Pulmonary artery endothelial cell (primary cell): ENCODE measurements around the gene SORCS1. TPM values are rescaled to one million over a fixed set of nuclear protein-coding genes. Genes with fewer than 3 reads are reported as not detected.

Experiments
- DNase-seq: peaks from one replicate; pipeline ENCODE4 v3.0.0-alpha.2; 2011; ENCODE audit warnings: low read depth, low spot score
- total RNA-seq: library from RNA; depleted of rRNA; stranded (reverse); fragments of >200 nt; gene quantifications from 2 replicates; pipeline ENCODE4 v1.2.3, GENCODE V29; 2014

SORCS1 gene
- total RNA-seq, 1 donor from 2014 or later, result not detected

- no peak for DNase-seq
These were observed 402.6 kb downstream of the SORCS1 start for GRCh38 chr10:106761906-106762305.

DNA sequence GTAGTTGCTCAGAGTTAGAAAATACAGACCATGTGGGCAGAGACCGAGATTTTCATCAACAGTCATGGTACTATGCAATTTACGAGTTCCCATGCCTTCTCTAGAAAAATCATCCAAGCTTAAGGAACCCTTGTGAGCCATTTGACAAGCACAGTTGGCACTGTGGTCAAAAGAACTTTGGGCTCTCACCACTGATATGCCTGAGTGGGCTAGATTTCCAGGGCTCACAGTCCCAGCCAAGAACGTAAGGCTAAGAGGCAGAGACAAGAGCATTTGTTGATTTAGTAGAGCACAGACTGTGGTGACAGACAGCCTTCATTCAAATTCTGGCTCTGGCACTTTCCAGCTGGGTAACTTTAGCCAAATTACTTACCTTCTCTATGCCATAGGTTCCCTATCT lies 407.0 kb downstream of the SORCS1 start:
- DNase-seq, result no peak

GRCh38 chr10:106751091-106751490 lies 413.4 kb downstream of the SORCS1 start:
- DNase-seq, result no peak

- DNase-seq, result no peak
These were observed 417.6 kb downstream of the SORCS1 start for GRCh38 chr10:106746868-106747267.

DNA sequence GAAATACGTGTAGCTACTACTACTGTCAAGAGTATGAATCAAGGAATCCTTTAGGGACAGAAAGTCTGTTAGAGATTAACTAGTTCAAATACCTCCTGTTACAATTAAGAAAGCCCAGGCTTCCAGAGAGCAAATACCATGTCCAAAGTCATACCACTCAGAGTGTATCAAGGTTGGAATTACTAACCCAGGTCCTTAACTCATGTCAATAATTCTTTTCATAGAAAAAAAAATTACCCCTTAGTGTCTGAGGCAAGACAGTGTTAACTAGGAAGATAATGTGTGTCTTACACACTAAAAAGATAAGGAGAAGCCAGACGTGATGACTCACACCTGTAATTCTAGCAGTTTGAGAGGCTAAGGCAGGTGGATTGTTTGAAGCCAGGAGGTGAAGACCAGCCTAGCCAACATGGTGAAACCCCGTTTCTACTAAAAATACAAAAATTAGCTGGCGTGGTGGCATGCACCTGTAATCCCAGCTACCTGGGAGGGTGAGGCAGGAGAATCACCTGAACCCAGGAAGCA lies 423.4 kb downstream of the SORCS1 start:
- DNase-seq, result no peak

DNA sequence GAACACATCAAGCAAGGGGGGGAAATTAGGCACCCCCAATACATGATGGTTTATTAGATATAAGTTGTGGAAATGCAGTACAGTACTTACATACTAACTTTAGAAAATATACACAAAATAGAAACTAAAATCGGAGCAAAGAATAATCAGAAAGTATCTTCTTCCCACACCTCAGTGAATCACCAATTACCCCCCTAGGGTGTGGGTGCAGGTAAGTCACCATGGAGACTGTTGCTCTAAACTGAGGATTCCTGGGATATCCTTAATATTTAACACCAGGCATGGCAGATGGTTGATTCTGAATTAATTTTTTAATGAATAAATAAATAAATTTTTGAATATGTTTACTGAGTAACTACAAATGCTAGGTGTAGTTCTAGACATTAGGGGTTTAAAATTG lies 424.4 kb downstream of the SORCS1 start:
- DNase-seq, result no peak

- DNase-seq, result no peak
These were observed 430.3 kb downstream of the SORCS1 start for GRCh38 chr10:106734220-106734619.

DNA sequence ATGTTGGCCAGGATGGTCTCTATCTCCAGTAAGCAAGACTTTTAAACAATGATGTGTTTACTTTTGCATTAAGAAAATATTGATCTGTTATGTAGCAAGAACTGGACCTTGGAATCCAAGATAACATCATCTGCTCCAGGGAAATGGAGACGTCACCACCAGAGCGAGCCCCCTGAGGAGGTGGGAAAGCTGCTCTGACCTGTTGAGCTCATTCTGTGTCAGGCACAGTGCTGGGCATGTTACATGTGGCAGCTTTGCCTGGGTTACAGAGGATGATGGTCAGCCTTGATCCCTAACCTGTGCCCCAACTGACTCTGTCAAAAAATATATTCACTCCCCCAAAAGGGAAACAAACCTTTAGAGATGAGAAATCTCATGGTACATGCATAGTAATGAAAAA lies 436.3 kb downstream of the SORCS1 start:
- DNase-seq, result no peak

- DNase-seq, result no peak
These were observed 437.3 kb downstream of the SORCS1 start for GRCh38 chr10:106727170-106727569.

GRCh38 chr10:106722524-106722923 lies 442.0 kb downstream of the SORCS1 start:
- DNase-seq, result no peak

DNA sequence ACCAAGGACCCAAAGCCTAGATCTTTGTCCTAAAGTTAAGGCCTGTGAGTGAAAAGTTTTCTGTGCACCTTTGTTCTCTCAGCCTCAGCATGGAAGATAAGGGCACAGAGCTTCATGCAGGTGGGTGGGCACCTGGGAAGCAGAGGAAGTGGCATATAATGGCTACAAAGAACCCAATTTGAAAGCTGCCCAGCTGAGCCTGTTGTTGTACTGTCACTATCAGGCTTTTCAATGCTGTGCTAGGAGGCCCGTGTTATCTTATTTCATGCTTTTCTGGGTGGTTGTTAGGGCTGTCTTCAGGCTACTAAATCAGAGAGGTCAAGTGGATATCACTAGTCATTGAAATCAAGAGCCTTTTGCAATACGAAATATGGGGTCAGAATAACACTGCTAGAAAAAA lies 443.8 kb downstream of the SORCS1 start:
- no peak for DNase-seq

DNA sequence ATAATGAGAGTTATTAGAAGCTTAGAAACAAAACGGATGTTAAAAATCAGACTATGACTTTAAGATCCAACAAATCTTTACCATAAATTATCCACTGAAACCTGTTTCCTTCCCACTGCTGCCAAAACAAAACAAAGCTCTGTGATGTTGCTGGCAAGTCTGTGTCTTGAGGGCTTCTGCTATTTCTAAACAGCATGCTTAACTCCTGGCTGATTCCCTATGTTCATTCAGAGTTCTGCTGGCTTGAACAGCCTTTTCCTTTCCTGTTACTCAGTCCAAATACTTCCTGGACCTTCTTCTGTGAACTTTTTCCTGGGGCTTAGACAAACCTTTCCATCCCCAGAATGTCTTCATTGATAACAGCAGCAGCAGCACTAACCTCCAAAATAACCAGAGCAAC lies 448.1 kb downstream of the SORCS1 start:
- DNase-seq, result no peak

GRCh38 chr10:106714734-106715555 lies 449.6 kb downstream of the SORCS1 start:
- DNase-seq, result no peak

GRCh38 chr10:106713846-106714245 lies 450.7 kb downstream of the SORCS1 start:
- DNase-seq, result no peak

GRCh38 chr10:106712988-106713387 lies 451.5 kb downstream of the SORCS1 start:
- no peak for DNase-seq

DNA sequence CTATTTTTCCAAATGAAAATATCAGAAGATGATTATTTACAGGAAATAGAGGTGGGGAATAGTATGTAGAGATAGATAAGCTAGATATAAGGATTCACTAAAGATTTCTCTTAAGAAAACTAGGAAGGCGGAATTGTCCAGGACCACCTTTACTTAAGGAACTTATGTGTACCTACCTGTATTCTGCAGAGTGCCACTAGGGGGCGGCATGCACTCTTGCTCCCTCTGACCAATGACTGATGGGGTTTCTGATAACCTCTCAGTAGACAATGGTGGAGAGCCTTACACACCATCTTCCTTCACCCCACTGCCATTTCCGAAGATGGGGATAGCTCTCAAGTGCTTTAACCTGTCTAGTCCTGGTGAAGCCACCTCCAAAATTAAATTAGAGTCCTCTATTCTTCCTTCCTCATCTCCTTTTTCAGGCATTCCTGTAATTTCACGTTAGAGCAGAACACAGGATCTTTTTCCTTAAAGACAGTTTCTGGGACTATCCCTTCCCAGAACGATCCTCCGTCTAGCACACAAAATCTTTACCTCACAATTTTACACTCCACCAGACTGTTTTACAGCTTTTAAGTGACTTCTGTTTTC lies 453.1 kb downstream of the SORCS1 start:
- DNase-seq, result no peak

DNA sequence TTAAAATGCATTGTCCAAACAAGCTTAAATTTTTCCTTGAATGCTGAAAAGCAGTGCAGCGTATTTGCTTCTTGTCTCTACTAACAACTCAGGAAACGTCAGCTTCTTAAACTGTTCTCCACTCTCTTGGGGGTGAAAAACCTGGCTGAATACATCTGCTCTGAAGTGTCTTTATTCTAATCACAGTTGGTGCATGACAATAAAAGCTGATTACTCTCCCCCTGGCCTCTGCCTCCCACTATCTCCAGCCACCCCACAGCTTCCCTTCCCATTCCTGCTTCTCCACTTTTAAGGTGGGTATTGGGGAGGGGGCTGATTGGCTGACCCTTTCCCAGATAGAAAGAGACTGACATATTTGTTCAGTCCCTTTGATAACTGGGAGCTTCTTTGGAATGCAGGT lies 456.0 kb downstream of the SORCS1 start:
- DNase-seq, result no peak

DNA sequence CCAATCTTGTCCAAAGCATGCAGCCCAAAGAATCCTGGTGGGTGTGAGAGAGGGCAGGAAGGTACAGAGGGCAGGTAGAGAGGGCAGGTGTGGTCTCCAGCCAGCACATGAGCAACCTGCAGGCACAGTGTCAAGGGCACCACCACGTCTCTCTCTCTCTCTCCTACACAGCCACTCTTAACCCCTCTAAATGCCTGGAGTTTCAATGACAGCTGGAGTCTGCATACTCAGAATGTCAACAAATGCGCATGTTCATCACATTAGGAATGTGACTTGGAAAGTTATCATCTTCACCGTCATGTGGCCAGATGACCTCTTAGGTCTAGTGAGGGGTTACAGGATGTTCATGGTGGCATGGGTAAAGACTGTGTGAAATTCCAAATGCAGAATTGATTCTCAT lies 456.8 kb downstream of the SORCS1 start:
- DNase-seq, result no peak

GRCh38 chr10:106706127-106706526 lies 458.4 kb downstream of the SORCS1 start:
- DNase-seq, result no peak

- DNase-seq, result no peak
These were observed 458.8 kb downstream of the SORCS1 start for GRCh38 chr10:106705681-106706100.

DNA sequence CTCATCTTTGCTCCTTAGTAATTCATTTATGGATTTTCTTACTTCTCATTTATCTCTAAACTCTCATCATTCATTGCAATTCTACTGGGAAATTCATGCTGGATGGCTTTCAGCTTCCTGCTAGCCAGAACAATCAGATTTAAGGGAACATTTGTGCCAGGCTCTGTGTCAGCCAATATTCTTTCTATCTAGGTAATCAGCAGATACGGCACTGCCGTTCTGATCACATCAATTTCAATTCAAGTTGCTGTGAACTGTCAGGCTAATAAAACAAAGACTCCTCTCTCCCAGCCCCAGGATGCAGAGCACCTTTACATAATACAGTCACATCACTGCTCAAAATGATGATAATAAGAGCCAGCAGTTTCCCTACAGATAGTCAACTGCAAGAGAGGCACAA lies 468.3 kb downstream of the SORCS1 start:
- no peak for DNase-seq

DNA sequence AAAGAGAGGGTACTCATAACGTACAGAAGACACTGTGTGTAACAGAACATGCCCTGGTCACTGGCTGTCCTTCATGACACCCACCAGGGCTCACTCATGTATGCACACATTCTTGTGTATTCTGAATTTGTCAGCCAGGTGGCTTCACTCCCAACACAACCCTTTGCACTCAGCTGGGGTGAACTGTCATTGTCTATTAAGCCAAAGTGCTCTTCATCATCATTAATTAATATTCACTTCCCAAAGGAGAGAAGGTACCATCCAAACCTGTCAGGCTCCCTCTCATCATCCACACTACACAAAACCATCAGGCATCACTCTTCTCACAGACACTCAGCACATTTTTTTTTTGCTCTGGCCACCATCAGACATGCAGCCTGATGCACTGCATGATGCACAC lies 469.8 kb downstream of the SORCS1 start:
- no peak for DNase-seq

- no peak for DNase-seq
These were observed 482.3 kb downstream of the SORCS1 start for GRCh38 chr10:106682175-106682574.
